ENCODE measurements around the gene MGAT4A.

GRCh38 chr2:98637401-98638147, 93.4 kb downstream of the MGAT4A start:
- no peak for TF ChIP-seq POLR2AphosphoS5 (IDR thresholded peaks at IDR 0.05; ENCODE audit: borderline replicate concordance, low read depth, low read length)
- TF ChIP-seq EZH2 (IDR thresholded peaks at IDR 0.05): no peak
- no peak for TF ChIP-seq FOXP2 (optimal IDR thresholded peaks at IDR 0.05; ENCODE audit: control extremely low read depth, extremely low read length, insufficient read depth)
